ENCODE data around the gene SLAMF7.
"Not testable (repeated sequence)": the region's sequence is repeated elsewhere in the genome, so short reads cannot be mapped to it uniquely, and the experiment has no call there.

The SLAMF7 gene, protein sequence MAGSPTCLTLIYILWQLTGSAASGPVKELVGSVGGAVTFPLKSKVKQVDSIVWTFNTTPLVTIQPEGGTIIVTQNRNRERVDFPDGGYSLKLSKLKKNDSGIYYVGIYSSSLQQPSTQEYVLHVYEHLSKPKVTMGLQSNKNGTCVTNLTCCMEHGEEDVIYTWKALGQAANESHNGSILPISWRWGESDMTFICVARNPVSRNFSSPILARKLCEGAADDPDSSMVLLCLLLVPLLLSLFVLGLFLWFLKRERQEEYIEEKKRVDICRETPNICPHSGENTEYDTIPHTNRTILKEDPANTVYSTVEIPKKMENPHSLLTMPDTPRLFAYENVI

DNA sequence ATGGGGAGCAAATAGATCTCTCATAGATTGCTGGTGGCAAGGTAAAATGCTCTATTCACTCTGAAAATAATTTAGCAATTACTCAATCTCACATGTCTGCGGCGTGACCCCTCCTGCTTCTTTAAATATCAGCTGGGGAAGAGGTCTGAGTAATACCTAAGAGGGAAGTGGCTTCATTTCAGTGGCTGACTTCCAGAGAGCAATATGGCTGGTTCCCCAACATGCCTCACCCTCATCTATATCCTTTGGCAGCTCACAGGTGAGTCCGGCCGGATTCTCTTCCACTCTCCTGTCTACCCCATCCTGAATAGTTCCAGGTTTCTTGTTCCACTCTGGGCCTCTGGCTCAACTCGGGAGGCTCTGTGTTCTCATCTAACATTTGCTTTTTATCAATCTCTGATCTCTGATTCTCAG, at the start of gene SLAMF7:
Gene SLAMF7, plus strand, starts transcription at position 150 of the 414 bp plus-strand sequence. Its CDS starts 55 bp downstream, at position 205.
- DNase-seq = no peak

DNA sequence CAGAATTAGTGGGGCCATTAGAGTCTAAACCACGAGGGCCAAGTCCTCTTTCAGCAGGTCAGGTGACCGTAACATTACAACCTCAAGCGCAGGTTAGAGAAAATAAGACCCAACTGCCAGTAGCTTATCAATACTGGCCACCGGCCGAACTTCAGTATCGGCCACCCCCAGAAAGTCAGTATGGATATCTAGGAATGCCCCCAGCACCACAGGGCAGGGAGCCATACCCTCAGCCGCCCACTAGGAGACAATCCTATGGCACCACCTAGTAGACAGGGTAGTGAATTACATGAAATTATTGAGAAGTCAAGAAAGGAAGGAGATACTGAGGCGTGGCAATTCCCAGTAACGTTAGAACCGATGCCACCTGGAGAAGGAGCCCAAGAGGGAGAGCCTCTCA, 46.7 kb upstream of the SLAMF7 start:
- DNase-seq = not testable (repeated sequence)

DNA sequence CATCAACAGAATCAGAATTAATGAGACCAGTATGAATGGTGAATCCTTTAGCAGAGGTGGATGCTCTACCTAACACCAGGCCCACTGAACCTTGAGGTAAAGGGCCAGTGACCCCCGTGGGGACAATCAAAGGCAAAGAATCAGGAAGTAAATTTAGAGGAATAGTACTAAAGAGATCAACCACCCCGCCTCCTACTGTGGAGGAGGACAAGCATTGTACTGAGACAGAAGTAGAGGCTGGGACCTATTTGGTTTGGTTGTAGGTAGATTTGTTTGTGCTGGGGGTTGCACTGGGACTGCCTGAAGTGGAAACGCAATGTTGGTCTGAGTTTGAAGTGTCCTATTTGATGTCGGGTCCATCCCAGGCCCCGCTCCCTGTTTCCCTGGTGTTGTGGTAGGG, 36.9 kb upstream of the SLAMF7 start:
- no peak for DNase-seq

DNA sequence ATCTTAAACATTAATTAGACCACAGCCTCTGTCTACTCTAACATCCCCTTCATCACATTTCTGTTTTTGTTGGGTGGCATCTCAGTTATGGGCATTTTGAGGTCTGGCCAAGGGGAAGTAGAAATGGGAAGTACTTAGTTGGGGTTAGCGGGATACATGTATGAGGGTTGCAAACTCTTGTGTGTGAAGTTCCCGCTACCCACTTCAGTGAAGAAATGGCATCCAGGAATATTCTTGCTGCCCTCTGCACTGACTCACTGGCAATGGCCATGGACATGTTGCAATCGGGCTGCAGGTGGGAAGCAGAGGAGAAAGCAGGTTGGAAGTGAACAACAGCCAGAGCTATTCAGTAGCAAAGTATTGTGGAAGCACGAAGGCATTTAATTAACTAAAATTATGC, 34.8 kb upstream of the SLAMF7 start:
- no peak for DNase-seq

DNA sequence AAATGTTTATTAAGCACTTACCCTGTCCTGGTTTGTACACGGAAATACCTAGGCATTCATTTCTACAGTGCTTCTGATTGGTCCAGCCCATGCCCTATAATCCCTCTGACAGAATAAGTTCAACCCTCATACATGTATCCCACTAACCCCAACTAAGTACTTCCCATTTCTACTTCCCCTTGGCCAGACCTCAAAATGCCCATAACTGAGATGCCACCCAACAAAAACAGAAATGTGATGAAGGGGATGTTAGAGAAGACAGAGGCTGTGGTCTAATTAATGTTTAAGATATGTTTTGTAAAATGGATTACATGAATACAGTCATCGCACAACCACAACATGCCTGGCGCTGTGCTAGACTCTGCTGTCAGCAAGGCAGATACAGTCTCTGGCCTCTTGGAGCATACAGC, 33.8 kb upstream of the SLAMF7 start:
- not testable (repeated sequence) for DNase-seq

DNA sequence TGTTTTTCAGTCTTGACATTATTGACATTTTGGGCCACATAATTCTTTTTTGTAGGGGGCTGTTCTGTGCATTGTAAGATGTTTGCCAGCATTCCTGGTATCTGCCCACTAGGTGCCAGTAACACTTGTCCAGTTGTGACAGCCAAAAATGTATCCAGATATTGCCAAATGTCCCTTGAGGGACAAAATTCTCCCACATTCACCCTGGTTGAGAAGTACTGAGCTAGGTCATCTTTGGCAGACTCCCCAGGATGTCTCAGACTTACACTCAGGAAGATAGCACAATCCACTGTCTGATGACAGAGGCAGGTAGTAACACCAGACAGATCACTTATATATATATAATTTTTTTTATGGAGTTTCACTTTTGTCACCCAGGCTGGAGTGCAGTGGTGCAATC, 33.3 kb upstream of the SLAMF7 start:
- no peak for DNase-seq

DNA sequence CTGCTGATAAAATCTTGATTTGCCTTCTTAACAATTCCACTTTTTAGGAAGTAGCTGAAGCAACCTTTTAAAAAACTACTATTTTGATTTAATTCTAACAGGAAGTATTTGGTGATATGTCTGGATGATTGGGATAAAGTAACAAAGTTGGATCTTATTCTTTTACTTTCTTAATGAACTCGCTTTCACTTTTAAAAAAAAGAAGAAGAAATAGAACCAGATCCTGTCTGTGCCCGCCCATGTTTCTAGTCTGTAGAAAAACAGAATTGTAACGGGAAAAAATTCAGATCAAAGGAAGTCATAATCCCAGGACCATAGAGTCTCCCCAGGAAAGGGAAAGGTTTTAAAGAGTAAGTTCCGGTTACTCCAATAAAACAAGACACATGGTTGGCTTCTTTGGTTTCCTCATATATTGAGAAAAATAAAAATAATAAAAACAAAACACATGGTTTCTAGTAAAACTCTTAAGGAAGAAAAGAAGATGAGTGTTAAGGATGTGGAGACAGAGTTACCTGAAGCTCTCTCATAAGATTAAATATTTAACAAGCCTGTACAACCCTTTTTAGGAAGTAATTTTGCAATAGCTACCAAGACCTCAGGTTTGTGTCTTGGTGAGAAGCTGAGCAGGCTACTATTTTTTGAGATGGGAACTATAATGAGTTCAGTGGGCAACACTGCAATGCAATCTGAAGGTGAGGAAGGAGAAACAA, 32.4 kb upstream of the SLAMF7 start:
- no peak for DNase-seq

DNA sequence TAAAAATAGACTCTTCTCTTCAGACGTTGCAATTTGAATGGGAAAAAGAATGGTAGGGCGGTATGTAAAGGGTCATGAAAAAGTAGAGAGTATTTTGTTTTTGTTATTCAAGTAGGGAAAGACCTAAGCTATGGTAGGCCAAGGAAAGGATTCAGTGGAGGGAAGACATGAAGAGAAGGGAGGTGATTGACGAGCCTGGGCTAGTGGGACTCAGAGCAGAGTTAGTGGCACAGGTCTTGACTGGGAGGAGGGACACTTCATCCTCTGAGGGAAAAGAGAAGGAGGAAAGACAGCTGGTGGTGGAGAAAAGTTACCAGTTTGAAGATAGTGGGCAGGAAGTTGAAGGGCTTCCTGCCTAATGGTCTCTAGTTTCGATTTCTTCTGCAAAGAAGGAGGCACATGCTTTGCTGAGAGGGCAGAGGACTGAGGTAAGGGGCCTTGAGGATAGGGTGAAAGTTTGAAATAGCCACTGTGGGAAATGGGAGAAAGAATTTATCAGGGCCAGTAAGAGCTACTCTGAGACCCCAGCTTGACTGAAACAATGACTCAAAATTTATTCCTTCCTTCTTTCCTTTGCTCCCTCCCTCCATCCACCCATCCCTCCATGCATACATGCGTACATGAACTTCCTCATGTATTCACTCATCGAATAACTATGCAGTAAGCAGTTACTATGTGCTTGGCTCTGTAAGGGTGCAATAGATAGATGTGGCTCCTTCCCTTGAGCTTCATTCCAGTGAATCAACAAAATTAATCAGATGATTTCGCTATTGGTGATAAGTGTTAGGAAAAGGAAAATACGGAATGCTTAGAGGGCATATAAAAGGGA, 31.6 kb upstream of the SLAMF7 start:
- no peak for DNase-seq

DNA sequence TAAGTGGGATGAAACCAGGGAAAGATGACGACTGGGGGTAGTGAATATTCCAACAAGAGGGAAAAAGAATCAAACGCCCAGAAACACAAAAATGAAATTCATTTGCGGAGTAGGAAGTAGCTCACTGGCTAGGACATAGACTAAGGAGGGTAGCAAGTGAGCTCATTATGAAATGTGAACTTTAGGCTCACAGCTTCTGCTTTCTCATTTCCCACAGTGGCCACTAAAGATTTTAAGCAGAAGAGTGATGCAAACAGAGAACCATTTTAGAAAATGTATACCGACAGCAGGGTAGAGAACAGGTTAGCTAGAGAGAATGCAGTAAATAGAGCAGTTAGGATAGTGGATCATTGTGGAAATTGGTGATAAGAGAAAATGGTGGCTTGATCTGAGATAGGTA, 30.9 kb upstream of the SLAMF7 start:
- DNase-seq = no peak

DNA sequence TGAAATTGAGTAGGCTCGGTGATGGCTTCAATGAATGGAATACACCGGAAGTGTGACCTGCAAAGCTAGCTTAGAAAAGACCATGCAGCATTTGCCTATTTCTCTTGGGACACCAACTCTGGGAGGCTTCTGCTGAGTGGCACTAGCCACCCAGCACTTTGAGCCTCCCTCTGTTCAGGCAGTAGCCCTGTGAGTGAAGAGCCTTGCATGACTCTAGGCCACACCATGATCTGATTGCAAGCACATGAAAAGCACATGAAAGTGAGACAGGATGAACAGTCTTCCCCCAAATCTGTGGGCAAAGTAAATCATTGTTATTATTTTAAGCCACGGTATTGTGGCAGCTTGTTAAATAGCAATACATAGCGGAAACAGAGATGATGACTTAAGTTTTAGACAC, 30.2 kb upstream of the SLAMF7 start:
- DNase-seq = no peak

DNA sequence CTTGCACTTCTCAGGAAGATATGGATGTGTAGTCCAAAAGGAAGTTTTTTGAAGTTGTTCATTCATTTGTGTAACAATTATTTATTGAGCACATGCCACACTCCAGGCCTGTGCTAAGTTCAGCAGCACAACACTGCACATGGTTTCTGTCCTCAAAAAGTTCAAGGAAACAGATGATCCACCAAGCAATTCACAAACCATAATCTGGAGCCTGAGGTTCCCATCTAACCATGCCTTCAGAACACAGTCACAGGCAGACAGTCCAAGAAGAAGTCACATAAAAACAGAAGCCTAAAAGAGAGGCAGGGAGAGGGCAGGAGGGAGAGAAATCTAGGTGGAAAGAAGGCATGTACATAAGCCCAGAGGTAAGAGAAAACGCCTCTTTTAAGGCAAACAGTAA, 29.3 kb upstream of the SLAMF7 start:
- DNase-seq = no peak

DNA sequence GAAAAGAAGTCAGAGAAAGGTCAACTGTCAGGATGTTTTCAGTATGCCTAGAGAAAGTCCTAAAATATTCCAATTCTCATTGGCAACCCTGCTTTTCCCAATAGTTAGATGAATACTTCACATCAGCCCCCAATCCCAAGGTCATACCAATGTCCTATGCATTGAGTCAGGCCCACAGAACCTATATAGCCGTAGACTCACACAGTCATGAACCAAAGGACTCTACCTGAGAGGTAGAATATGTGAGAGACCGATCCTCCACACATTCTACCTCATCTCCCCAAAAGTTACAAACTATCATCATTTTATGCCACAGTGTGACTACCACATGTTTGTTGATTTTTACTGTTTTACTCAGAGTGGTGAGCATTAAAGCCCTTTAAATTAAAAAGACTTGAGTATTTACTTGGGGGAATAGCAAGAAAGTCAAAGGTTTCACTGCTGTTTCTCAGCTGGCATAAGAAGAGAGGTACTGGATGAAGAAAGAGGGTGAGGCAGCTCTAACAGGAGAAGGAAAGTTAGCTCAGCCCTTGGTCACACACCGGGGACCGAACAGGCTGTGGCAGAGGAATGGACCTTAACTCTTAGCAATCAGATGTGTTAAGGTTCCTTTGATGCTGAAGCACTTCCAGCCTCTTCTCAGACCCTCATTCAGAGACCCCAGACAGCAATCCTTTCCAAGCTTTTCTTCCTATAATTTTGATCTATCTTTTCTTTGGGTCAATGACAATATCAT, 28.4 kb upstream of the SLAMF7 start:
- DNase-seq = no peak

DNA sequence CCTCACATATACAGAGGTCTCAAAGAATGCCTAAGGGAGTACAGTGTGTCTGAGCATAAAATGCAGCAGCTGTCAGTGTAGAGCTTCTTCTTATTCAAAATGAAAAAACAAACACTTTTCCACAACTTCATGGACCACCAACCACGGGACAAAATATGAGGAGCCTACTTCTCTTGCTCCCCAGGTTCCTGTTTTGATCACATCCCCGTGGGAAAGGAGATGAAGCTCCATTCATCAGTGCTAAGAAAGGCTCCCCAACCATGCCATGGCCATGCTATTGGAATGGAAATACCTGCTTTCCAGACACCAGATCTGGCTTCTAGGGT, 27.8 kb upstream of the SLAMF7 start:
- DNase-seq = no peak

DNA sequence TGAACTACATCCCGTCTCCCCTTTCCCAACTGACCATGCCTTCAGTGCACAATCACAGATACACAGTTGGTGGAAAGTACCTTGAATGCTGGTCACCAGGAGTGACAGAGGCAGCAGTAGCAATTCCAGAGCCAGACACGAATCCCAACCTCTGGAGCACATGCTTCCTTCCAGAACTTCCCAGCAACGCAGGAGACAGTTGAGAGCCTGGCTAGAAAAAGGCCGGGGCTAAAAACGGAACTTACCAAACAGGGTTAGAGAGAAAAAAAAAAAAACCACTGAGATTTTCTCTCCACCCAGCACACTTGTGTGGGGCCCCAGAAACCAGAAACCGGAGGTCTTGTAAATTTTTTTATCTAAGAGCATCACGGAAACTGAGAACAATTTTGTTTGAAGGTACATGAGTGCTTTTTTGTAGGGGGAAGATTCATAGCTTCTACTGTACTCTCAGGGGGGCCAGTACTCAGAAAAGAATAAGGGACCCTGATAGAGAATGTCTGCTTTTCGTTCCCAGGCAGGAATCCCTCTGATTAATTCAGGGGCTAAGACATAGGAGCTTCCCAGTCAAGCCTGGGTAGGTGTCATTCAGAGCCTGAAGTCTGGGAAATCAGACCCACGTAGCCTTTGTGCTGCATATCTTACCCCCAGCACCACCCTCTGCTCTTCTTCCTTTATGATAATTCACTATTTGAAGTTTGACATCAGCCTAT, 27.3 kb upstream of the SLAMF7 start, which contains the start of gene CD48:
Gene CD48, minus strand, starts transcription at position 221 of the 710 bp plus-strand sequence. Its CDS starts 59 bp downstream, at position 162.
- no peak for DNase-seq

DNA sequence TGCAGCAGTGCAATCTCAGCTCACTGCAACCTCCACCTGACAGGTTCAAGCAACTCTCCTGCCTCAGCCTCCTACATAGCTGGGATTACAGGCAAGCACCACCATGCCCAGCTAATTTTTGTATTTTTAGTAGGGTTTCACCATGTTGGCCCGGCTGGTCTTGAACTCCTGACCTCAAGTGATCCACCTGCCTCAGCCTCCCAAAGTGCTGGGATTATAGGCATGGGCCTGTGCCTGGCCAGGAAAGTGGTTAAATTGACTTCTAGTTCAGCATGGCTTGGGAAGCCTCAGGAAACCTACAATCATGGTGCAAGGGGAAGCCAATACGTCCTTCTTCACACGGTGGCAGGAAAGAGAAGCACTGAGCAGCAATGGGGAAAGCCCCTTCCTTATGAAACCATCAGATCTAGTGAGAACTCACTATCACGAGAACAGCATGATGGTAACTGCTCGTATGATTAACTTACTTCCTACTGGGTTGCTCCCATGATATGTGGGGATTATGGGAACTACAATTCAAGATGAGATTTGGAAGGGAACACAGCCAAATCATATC, 26.4 kb upstream of the SLAMF7 start:
- not testable (repeated sequence) for DNase-seq

DNA sequence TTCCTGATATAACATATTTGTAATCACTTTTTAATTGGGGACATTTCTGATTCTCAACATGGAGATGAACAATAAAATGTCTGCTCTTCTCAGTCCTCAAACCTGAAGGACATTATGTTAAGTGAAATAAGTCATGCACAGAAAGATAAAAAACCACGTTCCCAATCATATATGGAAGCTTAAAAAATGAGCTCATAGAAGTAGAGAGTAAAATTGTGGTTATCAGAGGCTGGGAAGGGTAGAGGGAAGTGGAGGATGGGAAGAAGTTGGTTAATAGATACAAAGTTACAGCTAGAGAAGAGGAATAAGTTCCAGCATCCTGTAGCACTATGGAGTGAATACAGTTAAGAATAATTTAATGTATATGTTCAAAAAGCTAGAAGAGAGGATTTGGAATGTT, 25.9 kb upstream of the SLAMF7 start:
- DNase-seq = no peak

DNA sequence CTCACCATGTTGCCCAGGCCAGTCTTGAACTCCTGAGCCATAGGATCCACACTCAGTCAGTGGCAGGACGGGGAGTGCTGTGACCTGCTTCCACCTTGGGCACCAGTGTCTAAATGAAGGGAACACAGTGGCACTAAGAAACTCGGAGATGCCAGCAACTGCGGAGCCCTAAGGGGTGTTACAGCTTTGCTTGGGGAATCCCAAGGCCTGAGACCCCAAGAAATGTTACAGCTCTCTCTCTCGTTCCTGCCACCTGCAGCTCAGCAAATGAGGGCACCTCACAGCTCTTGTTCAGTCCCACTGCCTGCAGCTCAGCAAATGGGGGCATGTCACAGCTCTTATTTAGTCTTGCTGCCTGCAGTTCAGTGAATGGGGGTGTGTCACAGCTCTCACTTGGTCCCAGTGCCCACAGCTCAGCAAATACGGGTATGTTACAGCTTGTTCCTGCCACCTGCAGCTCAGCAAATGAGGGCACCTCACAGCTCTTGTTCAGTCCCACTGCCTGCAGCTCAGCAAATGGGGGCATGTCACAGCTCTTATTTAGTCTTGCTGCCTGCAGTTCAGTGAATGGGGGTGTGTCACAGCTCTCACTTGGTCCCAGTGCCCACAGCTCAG, 24.9 kb upstream of the SLAMF7 start:
- DNase-seq = not testable (repeated sequence)

DNA sequence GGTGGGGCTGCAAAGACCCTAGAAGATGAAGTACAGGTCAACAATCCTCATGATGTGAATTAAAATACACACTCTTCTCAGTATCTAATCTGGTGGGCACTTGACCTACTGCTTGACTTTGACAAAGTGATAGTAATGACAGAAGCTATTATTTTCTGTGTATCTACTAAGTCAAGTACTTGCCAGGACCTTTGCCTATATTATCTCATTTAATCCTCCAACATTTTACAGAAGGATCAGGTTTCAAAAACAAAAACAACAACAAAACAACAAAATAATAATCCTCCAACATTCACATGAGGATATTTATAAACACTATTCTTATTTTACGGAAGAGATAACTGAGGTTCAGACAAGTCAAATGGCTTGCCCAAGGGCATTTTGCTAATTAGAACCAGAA, 23.0 kb upstream of the SLAMF7 start:
- no peak for DNase-seq

DNA sequence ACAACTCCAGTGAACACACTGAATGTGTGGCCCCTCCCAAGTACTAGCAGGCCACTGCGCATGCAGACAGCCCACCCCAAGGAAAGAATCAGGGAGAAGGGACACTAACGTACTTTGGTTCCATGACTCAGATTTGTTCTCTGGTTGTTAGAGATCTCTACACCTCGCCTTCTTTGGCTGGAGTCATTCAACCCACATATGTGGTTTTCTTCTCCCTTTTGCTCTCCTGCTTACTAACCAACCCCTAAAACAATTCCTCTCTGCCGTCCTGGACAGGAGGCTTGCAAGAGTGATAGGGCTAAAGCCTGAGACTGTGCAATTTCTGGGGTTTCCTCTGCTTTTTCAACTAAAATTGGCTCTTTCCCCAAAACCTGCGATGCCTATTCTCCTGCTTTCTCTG, 21.7 kb upstream of the SLAMF7 start:
- DNase-seq = no peak

DNA sequence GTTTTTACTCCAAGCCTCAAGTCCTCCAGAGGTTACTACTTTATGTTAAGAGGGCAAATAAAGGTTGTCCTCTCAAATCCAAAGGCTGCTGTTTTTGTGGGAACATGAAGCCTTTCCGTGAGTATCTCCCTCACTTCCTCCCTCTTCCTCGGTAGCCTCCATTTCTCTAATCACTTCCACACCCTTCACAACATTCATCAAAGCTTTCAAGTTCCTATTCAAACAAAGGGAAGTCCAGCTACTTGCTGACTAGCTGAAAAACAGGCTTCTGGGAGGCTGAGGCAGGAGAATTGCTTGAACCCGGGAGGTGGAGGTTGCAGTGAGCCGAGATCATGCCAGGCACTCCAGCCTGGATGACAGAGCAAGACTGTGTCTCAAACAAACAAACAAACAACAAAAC, 20.8 kb upstream of the SLAMF7 start:
- no peak for DNase-seq

DNA sequence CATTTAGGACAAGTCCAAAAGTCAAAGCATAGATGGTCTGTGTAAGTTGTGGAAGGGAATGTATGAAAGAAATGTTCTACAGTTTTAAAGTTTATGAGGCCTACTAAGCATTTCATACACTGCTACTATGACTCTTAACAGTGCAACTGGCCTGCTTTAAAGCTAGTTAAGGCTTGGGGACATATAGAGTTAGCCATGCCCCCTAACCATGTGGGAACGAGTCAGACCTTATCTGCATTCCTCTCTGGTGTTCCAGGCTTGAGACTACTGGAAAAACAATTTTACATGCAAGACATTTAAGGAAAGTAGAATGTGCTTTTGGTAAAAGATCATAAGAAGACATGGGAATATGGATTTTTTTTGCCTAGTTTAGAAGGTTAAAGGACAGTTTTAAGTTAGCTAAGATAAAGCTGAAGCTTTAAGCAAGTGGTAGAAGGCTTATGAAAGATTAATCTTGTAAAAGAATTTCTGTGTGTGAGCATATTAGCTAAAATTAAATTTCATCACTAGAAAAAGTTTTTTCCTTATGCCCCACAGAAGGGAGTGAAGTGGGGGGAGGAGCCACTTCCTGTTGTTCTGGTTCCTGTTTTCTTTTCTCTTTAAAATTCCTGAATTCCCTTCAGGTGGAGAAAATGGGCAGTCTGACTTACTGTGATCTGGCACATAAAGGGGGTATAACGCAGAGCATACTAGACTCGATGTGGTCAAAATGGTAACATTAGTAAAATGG, 18.5 kb upstream of the SLAMF7 start:
- DNase-seq = no peak

Measured in NCI-H1694 (cell line).